GM10266 (cell line): ENCODE data around the gene CCL21.

Experiments
- DNase-seq: peaks from one replicate; pipeline ENCODE4 v3.0.0; 2012; ENCODE audit errors: extremely low spot score
- CTCF ChIP-seq: IDR thresholded peaks from 2 replicates; pipeline ENCODE4 v1.5.1; 2012; ENCODE audit warnings: mild to moderate bottlenecking, low read depth; ENCODE audit not compliant: control insufficient read depth, insufficient read depth; ENCODE audit errors: missing control alignments

The CCL21 gene

DNA sequence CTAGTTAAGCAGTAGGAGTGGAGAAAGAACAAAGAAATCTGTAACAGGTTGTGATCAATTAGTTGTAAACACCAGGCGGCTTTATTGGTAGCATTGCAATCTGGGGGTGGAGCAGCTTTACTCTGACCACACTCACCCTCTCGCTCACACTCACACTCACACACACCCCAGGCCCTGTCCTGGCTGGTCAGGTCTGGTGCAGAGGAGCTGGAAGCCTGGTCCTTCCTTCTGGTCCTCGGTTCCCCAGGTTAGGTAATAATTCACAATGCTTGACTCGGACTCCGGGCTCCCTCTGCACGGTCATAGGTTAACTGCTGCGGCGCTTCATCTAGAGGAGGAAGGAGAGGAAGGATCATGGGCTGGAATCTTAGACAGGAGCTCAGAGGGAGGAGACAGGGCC lies 20.4 kb downstream of the CCL21 start:
- no peak for DNase-seq
- no peak for TF ChIP-seq CTCF

GRCh38 chr9:34689116-34689470 lies 20.8 kb downstream of the CCL21 start:
- no peak for TF ChIP-seq CTCF
- DNase-seq, result no peak

GRCh38 chr9:34688329-34689115 lies 21.4 kb downstream of the CCL21 start:
- no peak for TF ChIP-seq CTCF
- DNase-seq, result no peak

DNA sequence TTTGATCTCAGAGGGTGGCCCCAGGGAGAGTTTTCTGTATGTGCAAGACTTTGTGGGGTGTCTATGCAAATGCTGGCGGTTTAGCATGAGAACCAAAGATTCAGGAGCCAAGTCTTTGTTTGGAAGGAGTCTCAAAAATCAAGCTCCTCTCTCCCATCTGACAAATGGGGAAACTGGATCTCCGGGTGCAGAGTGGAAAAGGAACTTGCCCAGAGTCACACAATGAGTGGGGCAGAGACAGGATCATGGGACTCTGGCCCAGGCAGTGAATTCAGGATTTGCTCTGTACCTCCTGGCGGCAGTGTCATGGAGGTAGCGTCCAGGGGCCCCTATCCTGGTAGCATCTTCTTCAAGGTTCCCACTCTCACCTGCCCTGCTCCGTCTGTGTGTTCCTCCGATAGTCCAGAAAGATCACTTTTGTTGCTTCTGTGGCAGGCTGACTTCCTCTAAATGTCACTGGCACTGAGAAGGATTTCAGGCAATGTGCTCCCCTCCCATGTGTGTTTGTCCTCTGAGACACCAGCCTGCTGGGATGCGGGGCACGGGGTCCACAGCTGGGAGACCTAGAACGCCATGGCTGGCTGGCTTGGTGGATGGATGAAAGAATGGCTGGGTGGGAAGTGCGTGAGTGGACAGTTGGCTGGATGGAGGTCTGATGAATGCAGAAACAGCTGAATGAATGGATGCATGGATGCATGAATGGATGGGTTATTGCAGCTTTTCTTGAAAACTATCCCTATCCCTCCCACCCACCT lies 22.5 kb downstream of the CCL21 start:
- TF ChIP-seq CTCF, result no peak
- DNase-seq, result no peak

DNA sequence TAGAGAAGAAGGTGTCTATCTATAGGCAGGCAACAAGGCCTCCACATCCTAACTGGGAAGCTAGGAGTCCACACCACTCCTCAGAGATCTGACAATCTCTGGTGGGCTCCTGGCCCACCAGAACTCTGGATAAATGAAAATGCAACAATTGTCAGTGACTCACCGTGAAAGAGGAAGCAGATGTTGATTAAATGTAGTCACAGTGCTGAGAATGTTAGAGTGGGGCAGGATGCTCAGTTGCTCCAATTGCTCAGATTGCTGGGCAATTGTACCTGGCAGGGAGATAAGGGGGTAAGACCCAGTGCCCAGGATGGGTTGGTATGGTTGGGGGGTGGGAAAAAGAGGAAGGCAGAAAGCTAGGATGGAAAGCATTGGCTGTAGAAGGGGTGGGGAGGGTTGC lies 23.2 kb downstream of the CCL21 start:
- TF ChIP-seq CTCF, result no peak
- no peak for DNase-seq

DNA sequence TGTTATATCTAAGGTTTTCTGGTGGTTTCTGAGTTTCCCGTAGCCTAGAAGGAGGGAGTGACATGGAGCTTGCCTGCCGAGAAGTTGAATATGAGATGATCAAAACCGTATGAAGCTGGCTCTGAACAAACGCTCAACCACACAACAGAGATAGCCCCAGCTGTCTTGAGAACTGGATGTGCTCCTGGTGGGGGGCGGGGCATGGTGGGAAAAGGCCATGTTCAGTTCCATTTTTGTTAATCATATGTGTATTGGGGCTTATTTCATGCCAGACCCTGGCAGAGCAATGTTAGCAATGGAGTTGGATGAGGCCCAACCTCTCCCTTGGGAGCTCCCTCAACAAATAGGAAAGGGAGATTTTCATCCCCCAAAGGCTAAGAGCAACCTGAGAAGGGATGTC lies 23.7 kb downstream of the CCL21 start:
- no peak for TF ChIP-seq CTCF
- DNase-seq, result no peak

- no peak for TF ChIP-seq CTCF
- no peak for DNase-seq
Observed at GRCh38 chr9:34685591-34685990, 24.3 kb downstream of the CCL21 start.
